ENCODE data around the gene IFFO2.

Gene IFFO2

DNA sequence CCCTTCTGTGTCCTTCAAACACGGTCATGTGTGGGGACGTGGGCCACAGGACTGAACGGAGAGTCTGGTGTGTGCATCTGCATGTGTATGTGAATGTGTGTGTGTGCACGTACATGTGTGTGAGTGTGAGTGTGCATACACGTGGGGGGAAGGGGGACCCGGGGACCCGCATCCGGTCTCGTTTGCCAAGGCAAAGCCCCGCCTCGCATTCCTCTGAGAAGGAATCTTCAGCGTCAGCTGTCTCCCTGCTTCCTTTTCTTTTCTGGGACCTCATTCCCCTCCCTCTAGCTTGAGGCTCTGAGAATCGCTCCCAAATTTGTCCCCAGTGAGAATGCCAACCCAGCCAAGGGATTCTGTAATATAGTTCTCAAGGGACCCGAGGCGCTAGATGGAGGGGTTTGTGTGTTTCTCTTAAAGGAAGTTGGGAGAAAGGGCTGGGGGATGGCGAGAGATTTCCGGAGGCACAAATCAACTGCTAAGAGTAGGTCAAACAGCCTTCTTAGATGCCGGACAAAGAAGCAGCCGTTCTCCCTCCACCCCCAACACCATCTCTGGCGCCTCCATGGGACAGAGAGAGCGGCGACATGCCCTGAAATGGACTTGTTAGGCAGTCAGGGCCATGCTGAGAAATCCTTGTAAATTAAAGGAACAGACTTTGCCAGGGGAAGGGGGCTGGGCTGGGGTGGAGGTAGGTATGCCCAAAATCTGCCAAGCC lies 6.6 kb downstream of the IFFO2 start:
- no peak for DNase-seq

DNA sequence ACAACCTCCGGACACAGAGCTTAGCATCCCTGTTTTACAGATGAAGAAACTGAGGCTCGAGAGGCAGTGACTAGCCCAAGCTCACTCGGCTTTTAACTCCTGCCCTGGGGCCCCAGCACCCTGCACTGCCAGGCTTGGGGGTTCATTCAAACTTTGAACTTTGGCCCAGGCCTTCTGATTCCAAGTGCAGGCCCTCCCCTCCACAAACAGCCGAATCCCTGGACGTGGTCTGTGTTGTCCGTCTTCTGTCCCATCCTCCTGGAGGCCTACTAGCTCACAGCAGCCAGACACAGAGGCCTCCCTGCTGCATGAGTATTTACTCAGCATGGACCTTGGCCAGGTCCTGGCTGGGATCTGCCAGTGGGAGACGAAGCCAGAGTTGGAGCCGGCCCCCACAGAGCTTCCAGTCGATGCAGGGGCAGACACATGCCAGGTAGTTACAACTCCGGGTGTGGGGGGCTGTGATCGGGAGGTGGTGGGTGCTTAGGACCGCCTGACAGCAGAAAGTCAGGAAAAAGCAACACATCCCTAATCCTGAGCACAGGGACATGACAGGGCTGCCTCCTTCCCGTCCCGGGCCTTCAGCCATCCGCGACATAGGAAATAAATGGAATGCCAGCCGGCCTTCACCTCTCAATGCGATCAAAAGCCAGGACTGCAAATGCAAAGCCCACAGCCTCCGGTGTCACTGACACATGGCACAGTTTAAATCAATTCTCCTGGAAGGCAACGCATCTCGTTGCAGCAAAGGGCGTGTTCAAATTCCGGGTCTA lies 7.4 kb downstream of the IFFO2 start:
- DNase-seq = no peak

DNA sequence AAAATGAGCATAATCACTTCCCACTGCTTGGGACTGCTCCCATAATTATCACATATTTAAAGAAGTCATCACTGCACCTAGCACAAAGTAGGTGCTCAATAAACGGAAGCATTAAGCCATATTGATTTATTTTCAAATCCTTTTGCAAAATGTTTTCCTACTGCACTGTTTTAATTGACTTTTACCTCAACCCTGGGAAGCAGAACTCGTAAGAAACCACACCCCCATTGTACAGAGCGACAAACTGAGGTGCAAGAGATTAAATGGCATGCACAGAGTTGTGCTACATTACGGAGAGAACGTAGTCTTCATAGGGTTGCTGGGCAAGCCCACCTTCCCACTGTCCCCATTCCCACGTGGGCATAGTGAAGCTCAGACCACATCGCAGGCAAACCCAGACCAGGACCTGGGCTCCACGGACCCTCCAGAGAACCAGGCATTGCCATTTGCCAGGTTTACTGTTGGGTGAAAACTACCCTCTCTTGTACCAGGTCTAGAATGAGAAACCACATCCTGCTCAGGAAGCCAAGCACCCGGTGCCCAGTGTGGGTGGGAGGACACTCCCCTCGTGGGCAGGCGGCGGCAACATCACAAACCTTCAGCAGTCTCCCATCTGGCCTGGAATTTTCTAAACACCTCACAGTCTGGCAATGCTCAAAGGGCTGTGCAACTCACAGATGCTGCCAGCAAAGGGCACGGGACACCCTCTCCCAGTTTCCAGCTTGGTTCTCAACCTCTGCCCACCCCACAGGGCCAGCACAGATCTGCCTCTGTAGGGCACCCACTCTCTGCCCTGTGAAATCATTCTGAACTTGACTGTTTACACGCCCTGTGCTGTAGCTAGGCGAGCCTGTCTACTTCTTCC lies 8.2 kb downstream of the IFFO2 start:
- peak; percentile 49 for DNase-seq

DNA sequence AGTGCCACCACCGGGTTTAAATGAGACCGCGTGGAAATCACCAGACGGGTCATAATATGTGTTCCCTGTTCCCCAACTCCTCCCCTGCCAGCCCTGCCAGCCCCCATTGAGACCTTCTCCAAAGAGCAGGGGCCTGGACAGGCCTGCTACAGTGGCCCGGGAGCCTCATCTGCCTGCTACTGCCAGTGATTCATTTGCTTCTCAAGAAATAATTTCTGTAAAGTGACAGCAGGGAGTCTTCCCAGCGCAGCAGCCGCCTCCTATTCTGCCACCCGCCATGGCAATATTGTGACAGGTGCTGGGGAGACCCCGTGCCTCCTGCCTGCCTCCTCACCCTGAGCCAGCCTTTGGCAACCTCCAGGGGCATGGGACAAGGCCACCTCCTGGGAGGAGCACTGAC lies 8.9 kb downstream of the IFFO2 start:
- no peak for DNase-seq

DNA sequence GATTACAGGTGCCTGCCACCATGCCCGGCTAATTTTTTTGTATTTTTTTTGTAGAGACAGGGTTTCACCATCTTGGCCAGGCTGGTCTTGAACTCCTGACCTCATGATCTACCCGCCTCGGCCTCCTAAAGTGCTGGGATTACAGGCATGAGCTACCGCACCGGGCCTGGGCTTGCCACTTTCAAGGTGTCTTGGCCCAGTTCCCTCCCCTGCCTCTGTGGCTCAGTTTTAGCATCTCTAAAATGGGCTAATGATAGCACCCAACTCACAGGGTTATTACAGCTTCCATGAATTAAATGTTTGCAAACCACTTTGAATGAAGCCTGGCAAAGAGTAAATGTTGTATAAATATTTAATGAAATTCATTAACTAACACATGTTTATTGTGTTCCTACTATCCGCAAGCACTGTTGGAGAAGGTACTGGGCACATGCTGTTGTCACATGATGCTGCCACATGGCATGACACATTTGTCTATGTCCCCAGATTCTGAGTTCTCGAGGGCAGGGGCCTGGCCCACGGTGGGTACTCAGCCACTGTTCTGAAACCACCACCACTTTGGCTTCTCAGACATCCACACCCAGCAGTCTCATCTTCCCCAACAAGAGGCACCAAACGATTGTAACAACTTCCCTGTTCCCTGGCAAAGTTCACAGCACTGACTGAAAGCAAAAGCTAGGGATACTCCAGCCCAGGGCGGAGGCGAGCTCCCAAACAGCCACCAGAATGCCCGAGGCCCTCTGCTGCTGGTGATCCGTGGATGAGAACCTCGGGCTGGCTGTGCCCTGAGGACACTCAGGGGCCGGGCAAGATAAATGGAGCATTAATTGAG lies 9.7 kb downstream of the IFFO2 start:
- no peak for DNase-seq

DNA sequence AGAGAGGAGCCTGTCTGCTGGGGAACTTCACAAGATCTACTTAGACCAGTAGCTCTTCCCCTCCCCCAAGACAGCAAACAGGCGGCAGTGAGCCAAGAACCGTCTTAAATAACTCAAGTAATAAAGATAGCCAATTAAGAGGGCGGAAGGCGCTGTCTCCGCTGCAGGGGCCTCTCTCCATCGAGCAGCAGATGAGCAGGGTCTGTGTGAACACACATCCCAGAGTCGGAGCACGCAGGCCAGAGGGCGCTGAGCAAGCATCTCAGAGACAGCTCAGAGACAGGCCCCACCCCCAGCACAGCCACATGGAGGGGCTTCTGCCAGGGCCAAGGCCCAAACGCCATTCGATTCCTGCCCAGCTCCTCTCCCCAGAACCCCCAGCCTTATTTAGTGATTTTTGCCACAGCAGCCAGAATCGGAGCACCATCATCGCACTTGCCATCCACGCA lies 11.1 kb downstream of the IFFO2 start:
- no peak for DNase-seq

DNA sequence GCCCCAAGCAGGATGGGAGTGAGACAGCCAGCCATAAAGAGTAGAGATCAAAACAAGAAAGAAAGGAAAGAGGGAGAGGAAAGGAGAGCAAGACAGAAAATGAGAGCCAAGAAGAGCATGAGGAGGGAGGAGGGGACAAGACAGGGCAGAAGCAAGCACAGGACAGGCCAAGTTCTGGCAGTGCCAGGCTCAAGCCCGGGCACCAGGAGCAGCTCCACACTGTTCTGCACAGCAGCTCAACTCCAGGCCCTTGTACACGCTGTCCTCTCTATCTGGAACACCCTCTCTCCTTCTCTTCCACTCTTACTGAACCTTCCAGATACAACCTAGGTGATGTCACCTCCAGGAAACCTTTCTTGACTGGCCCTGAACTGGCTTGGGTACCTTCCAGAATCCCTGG lies 11.7 kb downstream of the IFFO2 start:
- DNase-seq = no peak

DNA sequence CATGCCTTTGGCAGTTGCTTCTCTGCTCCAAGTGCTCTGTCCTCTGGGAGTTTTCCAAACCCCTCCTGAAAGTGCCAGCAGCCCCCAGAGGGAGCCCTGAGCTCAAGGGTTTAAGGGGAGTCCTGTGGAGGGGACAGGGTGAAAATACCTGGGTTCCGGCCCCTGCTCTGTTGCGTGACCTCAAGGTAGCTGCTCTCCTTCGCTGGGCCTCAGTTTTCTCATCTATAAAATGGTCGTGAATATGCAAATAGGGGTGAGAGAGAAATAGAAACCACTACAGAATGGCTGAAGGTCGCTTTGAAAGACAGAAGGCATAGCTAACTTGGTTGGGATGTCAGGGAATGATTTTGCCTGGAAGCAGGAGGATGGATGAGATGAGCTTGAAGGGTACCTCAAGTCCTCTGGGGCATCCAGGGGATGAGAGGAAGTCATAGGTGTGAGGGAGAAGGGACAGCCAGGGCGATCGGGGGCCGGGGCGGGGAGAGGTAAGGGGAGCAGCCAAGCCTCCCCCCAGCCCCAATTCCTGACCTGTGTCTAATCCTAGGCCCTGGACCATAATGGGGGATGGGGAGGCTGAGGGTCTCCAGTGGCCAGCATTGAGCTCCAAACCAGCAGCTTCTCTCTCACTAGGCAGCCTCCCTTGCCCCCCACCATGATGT lies 12.4 kb downstream of the IFFO2 start:
- DNase-seq = no peak

DNA sequence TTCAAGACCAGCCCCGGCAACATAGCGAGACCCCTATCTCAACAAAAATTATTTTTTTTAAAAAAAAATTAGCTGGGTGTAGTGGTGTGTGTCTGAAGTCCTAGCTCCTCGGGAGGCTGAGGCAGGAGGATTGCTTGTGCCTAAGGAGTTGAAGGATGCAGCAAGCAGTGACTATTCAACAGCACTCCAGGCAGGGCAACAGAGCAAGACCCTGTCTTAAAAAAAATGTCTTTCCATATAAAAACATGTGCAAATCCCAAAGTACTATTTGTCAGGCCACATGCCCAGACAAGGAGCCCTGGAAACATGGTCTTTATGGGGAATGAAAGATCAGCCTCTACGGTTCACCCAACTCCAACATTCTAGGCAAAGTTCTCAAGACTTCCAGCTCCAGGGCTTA lies 13.3 kb downstream of the IFFO2 start:
- DNase-seq = no peak

DNA sequence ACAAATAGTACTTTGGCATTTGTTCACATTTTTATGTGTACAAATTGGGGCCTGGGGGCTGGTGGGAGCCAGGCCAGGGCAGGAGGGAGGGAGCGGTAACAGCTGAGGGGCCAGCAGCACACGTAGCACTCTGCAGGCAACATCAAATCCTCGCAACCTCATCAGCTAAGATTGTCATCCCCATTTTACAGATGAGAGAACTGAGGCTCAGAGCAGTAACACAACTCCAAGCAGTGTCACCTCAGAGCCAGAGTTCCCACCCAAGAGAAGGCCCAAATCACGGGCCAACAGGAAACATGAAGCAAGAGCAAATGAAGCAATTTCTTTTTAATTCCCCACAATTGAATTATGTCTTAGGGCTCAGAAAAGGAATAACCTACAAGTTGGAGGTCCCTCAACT lies 14.1 kb downstream of the IFFO2 start:
- no peak for DNase-seq

DNA sequence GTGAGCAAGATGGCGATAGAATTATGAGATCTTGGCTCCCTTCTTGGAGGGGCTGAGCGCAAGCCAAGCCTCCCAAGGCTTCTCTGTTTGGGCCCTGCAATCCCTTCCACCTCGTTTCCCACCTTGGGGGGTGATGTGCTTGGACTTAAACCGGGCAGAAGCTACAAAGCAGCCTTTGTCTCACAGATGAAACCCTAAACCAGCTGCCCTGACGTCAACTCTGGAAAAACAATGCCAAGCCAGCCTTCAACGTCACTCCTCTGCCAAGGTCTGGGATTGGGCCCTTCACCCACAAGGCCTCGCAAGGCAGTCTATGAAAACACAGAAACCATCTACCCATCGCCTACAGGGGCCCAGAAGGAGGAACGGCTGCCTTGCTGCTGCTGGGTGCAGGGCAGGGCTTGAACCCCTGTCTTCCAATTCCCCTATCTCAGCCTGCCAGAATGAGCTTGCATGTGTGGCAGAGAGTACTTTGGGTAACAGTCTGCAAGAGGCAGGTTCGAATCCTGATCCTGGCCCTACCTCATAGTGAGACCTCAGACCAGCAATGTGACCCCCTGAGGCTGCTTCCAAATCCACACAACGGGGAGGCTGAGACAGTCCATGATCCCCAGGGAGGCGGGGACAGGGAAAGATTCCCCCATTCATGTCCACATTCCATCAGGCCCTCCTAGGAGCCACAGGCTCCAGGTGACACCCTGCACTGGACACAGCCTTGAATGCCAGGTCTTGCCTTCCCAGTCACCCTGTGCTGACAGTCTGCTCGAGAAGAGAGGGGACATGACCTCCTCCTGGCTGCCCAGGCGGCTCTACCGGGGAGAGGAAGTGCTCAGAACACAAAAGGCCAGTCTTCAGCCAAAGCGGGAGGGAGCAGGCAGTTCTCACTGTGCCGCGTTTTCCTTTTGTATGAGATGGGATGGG lies 15.0 kb downstream of the IFFO2 start:
- DNase-seq = no peak

DNA sequence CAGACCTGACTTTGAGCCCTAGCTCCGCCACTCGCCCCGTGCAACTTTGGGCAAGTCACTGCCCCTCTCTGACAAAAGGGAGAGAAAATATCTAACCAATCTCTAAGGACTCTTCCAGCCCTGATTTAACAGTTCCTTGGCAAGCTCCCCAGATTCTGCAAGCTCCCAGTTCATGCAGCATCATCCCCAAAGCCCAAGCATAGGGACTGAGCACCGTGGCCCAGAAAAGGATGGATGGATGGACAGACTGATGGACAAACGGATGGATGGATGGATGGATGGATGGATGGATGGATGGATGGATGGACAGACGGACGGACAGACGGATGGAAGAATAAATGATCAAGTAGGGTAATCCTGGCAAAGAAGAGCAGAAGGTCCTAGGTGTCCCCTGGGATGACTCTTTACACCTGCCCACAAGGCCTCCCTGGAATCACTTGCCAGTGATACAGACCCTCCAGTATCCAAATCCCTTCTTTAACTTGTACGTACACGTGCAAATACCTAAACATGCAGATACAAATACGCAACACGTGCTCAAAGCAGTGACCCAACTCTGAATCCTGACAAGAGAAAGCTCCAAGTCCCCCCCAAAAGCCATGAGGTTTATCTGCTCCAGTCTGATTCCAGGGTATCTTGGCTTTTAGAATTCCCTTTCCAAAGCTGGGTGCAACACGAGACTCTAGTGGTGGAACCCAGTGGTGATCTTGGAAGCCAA lies 16.0 kb downstream of the IFFO2 start:
- DNase-seq = no peak

DNA sequence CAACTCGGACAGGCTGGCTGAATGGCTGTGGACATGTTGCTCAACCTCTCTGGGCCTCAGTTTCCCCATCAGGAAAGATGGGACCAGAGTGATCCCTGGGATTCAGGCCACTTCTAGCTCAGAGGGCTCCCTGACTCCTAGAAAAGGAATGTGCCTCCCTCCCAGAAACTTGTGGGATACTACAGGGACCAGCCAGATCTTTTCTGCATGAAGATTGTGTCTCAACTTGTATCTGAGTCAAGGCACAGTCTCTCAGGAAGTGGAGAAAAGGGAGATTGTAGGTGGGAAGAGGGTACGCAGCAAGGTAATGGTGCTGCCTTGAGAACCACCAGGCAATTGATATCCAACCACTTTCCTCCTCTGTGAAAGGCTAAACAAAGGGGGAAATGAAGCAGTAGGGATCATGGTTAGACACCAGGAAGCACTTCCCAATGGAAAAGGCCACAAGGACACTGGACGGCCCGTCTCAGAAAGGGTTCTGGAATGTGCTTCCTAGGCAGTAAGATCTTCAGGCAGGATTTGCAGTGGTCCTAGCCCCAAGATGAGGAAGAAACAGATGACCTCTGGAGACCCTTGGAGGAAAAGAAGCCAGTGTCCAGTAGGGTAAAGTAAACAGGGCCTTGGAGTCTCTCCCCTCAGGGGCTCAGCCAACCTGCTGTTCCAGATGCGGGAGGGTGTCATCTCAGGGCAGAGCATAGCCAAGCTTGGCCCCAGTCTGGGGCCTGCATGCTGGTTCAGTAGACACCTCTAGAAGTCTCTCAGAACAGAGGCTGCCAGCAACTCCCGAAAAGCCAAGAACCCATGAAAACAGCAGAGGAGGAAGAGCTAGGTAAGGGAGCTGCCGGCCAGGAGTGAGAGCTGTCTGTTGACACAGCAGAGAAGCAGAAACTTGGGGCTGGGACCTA lies 16.8 kb downstream of the IFFO2 start:
- no peak for DNase-seq

DNA sequence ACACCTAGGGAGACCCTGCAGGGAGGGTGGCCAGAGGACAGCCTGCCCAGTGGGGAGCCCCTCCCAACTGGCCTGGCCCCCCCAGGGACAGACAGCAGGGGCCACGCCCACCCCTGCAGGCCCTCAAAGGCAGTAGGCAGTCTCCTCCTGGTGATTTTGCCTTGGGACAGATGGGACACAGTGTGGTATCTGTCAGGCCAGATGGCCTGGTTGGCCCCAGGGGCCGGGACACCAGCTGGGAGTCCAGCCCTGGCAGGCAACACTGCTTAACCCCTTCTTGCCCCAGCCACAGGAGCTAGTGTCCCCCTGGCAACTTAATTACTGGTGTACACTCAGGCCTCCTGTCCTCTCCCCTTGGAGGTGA lies 17.8 kb downstream of the IFFO2 start:
- no peak for DNase-seq

DNA sequence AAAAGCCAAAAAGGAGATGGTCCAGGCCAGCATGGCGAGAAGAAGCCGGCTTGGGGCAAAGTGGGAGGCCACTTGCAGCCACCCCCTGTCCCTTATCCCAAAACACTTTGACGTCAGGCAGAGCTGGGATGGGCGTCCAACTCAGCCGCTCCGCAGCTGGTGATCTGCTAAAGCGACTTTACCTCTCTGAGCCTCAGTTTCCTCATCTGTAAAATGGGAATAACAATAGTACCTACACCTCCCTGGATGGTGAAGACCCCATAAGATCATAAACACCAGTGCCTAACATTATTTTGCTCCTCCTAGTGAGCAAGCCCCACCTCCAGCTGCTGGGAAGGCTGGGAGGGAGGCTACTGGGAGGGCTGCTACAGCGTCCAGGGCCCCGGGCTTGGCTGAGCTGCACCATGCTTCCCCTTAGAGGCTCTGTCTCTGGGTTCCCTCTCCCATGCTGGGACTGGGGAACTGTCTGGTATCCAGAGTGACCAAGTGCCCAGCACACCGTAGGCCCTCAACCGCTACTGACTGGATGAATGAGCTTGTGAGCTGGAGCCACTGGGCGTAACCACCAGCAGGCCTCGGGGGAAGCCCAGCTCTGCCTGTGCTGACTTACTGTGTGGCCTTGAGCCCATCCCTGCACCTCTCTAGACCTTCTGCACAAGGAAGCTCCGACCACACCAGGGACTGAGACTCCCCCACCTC lies 18.3 kb downstream of the IFFO2 start:
- DNase-seq = no peak

DNA sequence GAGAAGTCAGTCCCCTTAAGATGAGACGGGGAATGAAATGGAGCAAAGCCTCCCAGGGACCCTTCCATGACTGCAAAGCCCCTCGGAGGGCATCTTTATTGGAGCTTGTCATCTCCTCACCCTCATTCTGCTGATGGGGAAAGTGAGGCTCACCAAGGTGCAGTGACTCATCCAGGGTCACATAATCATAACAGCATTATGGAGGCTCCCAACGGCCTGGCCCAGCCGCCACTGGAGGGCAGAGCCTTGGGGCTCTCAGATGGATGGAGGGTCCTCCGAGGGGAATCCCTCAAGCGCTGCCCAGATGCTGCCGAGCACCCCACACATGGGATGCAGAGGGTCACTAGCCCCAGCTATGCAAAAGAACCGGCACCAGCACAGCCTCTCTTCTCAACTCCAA lies 18.9 kb downstream of the IFFO2 start:
- no peak for DNase-seq

DNA sequence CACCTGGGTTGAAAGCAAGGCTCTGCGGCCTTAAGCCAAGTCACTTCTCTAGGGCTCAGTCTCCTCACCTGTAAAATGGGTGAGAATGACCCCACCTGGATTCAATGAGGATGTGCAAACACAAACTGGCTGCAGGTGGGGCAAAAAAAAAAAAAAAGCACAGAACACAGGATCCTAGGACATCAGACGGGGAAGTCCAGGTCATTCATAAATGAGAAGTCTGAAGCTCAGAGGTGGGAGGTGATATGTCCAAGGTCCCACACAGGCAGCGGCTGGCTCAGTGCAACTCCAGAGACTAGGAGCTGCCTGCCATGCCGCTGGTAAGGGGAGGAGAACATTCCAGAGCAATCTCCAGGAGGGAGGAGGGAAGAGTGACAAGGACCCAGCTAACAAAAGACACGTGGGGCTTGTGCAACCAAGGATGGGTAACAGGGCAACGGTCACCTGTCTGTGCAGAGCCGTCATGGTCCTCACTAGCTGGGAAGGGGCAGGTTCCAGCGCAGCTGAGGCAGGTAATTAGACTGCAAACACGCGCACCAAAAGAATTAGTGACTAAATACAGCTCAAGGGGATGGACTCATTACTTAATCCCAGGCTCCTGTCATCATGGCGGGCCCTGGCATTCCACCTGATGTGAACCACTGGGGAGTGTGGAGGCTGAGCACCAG lies 19.5 kb downstream of the IFFO2 start:
- DNase-seq = no peak

DNA sequence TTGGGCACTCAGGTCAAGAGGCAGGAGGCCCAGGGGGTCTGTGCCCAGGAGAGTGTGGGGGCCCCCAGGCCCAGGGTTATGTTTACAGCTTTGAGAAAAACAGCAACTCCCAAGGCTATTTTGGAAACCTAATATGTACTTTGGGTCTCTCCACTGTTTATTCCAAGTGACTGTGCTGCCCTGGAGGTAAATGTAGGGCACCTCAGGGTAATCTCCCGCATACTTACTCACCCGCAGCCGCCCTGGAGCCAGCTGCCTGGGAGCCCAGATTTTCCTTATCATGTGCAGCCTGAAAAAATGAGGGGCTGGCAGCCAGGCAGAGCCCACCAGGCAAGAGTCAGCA lies 20.0 kb downstream of the IFFO2 start:
- DNase-seq = no peak
